Glutamatergic neuron (in vitro differentiated cells): Measurements from ENCODE around the gene ZNF493. TPM values are rescaled to one million over a fixed set of nuclear protein-coding genes. Genes with fewer than 3 reads are reported as not detected.
A peak's percentile ranks its signal among the peaks of the same experiment; 100 is the strongest.

Experiments
- DNase-seq: peaks from one replicate; pipeline ENCODE4 v3.0.0; 2022
- H3K27ac Mint-ChIP-seq: one replicate; pipeline ENCODE4 v1.8.0; 2020; ENCODE audit warnings: mild to moderate bottlenecking, mixed read lengths, inconsistent platforms; ENCODE audit not compliant: unreplicated experiment
- H3K27me3 Mint-ChIP-seq: one replicate; pipeline ENCODE4 v1.8.0; 2020; ENCODE audit warnings: mild to moderate bottlenecking, moderate library complexity, mixed read lengths, inconsistent platforms; ENCODE audit not compliant: unreplicated experiment
- H3K36me3 Mint-ChIP-seq: one replicate; pipeline ENCODE4 v1.8.0; 2020; ENCODE audit warnings: mild to moderate bottlenecking, mixed read lengths, inconsistent platforms; ENCODE audit not compliant: unreplicated experiment
- H3K4me1 Mint-ChIP-seq: one replicate; pipeline ENCODE4 v1.8.0; 2020; ENCODE audit warnings: mild to moderate bottlenecking, low read depth, mixed read lengths, inconsistent platforms; ENCODE audit not compliant: unreplicated experiment
- H3K4me3 Mint-ChIP-seq: one replicate; pipeline ENCODE4 v1.8.0; 2020; ENCODE audit warnings: mild to moderate bottlenecking, mixed read lengths, inconsistent platforms; ENCODE audit not compliant: unreplicated experiment
- H3K9me3 Mint-ChIP-seq: one replicate; pipeline ENCODE4 v1.8.0; 2020; ENCODE audit warnings: mild to moderate bottlenecking, moderate library complexity, mixed read lengths, inconsistent platforms; ENCODE audit not compliant: unreplicated experiment
- CTCF ChIP-seq: fragments of 200-600 bp; sonication (generic); IDR thresholded peaks from one replicate; pipeline ENCODE4 v1.5.0; 2021; ENCODE audit not compliant: partially characterized antibody, unreplicated experiment
- total RNA-seq: library from RNA; stranded (reverse); fragmentation: NEBNext Ultra II Directional; extraction: Animal tissue kit (Norgen Biotek cat#: 25700); gene quantifications from one replicate; pipeline ENCODE4 v1.2.1, GENCODE V29; 2021; ENCODE audit not compliant: unreplicated experiment

ZNF493 gene
- total RNA-seq, 1 donor from 2014 or later: 56.4 TPM

GRCh38 chr19:21460686-21461085 is 63.8 kb downstream of the ZNF493 start:
- H3K36me3 Mint-ChIP-seq: peaks cover 24% of the 10 kb centered on the region
- H3K27me3 Mint-ChIP-seq: peaks cover 5% of the 10 kb centered on the region
- TF ChIP-seq CTCF: no peak
- no peak for DNase-seq
- peak overlapping the region; percentile 5 for H3K4me3 Mint-ChIP-seq
- peaks cover 5% of the 10 kb centered on the region for H3K9me3 Mint-ChIP-seq
- no peak overlapping the region for H3K27ac Mint-ChIP-seq
- H3K4me1 Mint-ChIP-seq: peaks cover 2% of the 10 kb centered on the region

GRCh38 chr19:21462540-21462939 is 65.6 kb downstream of the ZNF493 start:
- peaks cover 16% of the 10 kb centered on the region for H3K36me3 Mint-ChIP-seq
- no peak overlapping the region for H3K27ac Mint-ChIP-seq
- H3K9me3 Mint-ChIP-seq: peaks cover 7% of the 10 kb centered on the region
- H3K27me3 Mint-ChIP-seq: peaks cover 5% of the 10 kb centered on the region
- peaks cover 2% of the 10 kb centered on the region for H3K4me1 Mint-ChIP-seq
- peak overlapping the region; percentile 100 for H3K4me3 Mint-ChIP-seq
- TF ChIP-seq CTCF: no peak
- DNase-seq: no peak

GRCh38 chr19:21463449-21464105 is 66.6 kb downstream of the ZNF493 start:
- no peak for TF ChIP-seq CTCF
- Mint-ChIP-seq H3K4me3 (peak overlapping the region; percentile 100), H3K9me3 (peaks cover 7% of the 10 kb centered on the region), H3K4me1 (peaks cover 2% of the 10 kb centered on the region), H3K27me3 (peaks cover 5% of the 10 kb centered on the region), H3K36me3 (peaks cover 12% of the 10 kb centered on the region), H3K27ac (peak overlapping the region; percentile 100)
- peak; percentile 87 for DNase-seq

- H3K27ac Mint-ChIP-seq: no peak overlapping the region
- peaks cover 6% of the 10 kb centered on the region for H3K36me3 Mint-ChIP-seq
- no peak for TF ChIP-seq CTCF
- H3K4me1 Mint-ChIP-seq: peaks cover 2% of the 10 kb centered on the region
- peaks cover 7% of the 10 kb centered on the region for H3K27me3 Mint-ChIP-seq
- no peak overlapping the region for H3K4me3 Mint-ChIP-seq
- DNase-seq: no peak
- peaks cover 8% of the 10 kb centered on the region for H3K9me3 Mint-ChIP-seq
Measured at GRCh38 chr19:21466627-21467026, 69.7 kb downstream of the ZNF493 start.

GRCh38 chr19:21468791-21469190 is 71.9 kb downstream of the ZNF493 start:
- Mint-ChIP-seq H3K27me3 (peaks cover 4% of the 10 kb centered on the region), H3K27ac (no peak overlapping the region), H3K36me3 (peaks cover 2% of the 10 kb centered on the region), H3K4me3 (no peak overlapping the region), H3K4me1 (no peaks in the 10 kb centered on the region), H3K9me3 (peaks cover 4% of the 10 kb centered on the region)
- no peak for DNase-seq
- TF ChIP-seq CTCF: no peak
